22Rv1 (cell line): ENCODE results near the gene SERINC3.

ENCODE experiments used
- CTCF ChIP-seq: fragments of 450-650 bp; IDR thresholded peaks from 2 replicates; pipeline ENCODE4 v1.5.1; 2017; ENCODE audit warnings: mild to moderate bottlenecking
- ZFX ChIP-seq: fragments of 450-650 bp; IDR thresholded peaks from 2 replicates; pipeline ENCODE4 v1.6.1; 2017; ENCODE audit warnings: antibody characterized with exemption, borderline replicate concordance

GRCh38 chr20:44494266-44494665 is 27.6 kb downstream of the SERINC3 start:
- TF ChIP-seq CTCF (no peak), ZFX (no peak)
